ENCODE results near the gene ERC2.

DNA sequence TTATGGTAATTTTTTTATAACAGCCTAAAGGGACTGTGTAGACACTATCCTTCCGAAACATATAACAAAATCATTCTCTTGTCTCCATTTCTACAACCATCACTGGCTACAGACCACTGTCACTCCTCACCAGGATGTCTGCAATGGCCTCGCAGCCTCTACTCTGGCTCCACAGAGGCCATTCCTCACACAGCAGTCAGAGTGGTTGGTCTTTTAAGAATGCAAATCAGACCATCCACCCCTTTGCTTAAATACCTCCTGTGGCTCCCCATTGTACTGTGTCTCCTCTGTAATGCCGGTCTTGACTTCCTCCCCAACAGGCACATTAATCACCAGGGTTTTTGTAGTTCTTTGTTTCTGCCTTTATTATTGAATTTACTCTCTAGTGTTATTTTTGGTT, 344.8 kb downstream of the ERC2 start:
- TF ChIP-seq, protein P1, sequence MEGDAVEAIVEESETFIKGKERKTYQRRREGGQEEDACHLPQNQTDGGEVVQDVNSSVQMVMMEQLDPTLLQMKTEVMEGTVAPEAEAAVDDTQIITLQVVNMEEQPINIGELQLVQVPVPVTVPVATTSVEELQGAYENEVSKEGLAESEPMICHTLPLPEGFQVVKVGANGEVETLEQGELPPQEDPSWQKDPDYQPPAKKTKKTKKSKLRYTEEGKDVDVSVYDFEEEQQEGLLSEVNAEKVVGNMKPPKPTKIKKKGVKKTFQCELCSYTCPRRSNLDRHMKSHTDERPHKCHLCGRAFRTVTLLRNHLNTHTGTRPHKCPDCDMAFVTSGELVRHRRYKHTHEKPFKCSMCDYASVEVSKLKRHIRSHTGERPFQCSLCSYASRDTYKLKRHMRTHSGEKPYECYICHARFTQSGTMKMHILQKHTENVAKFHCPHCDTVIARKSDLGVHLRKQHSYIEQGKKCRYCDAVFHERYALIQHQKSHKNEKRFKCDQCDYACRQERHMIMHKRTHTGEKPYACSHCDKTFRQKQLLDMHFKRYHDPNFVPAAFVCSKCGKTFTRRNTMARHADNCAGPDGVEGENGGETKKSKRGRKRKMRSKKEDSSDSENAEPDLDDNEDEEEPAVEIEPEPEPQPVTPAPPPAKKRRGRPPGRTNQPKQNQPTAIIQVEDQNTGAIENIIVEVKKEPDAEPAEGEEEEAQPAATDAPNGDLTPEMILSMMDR (conservative IDR thresholded peaks at IDR 0.05; ENCODE audit: low read length): no peak
- TF ChIP-seq EZH2phosphoT487 (IDR thresholded peaks at IDR 0.05; ENCODE audit: borderline replicate concordance): no peak
